ENCODE measurements around the gene P4HB. TPM values are rescaled to one million over a fixed set of nuclear protein-coding genes. Genes with fewer than 3 reads are reported as not detected.
"Not testable (repeated sequence)": the region's sequence is repeated elsewhere in the genome, so short reads cannot be mapped to it uniquely, and the experiment has no call there.

P4HB gene
- total RNA-seq, 1 experiment from 2014 or later, result 777 TPM

GRCh38 chr17:81840826-81841778, 19.2 kb downstream of the P4HB start:
- intact Hi-C loops (cut with micrococcal nuclease; ENCODE audit: unreplicated experiment), result no loop called here
- Mint-ChIP-seq H3K9me3 (ENCODE audit: low read depth, unreplicated experiment) (no peaks in the 10 kb centered on the region), H3K4me3 (ENCODE audit: low read depth, unreplicated experiment) (no peak overlapping the region), H3K27me3 (ENCODE audit: unreplicated experiment) (no peaks in the 10 kb centered on the region), H3K36me3 (ENCODE audit: insufficient read depth, unreplicated experiment) (peaks cover 51% of the 10 kb centered on the region), H3K4me1 (ENCODE audit: low read depth, unreplicated experiment) (no peaks in the 10 kb centered on the region), H3K27ac (ENCODE audit: unreplicated experiment) (no peak overlapping the region)
- no peak for DNase-seq
- BruUV-seq (replicated peaks), result no TSS peak
- no peak for TF ChIP-seq CTCF (IDR thresholded peaks at IDR 0.05; ENCODE audit: unreplicated experiment)
- CTCF ChIA-PET, result no interaction called here

DNA sequence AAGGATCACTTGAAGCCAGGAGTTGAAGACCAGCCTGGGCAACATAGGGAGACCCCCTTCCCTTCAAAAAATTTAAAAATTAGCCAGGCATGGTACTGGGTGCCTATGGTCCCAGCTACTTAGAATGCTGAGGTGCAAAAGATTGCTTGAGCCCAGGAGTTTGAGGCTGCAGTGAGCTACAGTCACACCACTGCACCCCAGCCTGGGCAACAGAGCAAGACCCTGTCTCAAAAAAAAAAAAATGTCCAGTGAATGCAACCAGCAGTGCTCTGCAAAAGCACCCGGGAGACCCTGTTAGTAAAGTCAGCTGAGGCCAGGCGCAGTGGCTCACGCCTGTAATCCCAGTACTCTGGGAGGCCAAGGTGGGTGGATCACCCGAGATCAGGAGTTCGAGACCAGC, 20.3 kb downstream of the P4HB start:
- H3K4me3 Mint-ChIP-seq (ENCODE audit: low read depth, unreplicated experiment); intact Hi-C loops (cut with micrococcal nuclease; ENCODE audit: unreplicated experiment); H3K9me3 Mint-ChIP-seq (ENCODE audit: low read depth, unreplicated experiment): not testable (repeated sequence)

DNA sequence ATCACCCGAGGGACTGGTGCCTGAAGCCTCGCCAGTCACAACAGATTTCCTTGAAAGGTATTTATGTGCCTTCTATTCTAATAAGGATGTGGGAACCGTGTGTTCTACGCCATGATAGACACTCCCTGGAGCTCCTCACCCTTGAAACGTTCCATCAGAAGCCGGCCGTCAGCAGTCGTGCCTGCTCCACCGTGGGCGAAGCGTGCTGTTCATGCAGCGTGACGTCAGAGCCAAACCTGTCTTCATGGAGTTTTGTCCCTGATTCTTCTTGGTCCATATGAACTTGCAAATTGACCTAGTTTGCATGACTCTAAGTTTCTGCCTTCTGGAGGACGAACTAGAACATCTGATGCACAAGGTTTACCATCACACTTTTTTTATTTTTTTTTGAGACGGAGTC, 21.0 kb downstream of the P4HB start:
- Mint-ChIP-seq H3K36me3 (ENCODE audit: insufficient read depth, unreplicated experiment) (peaks cover 40% of the 10 kb centered on the region), H3K27ac (ENCODE audit: unreplicated experiment) (no peak overlapping the region), H3K4me1 (ENCODE audit: low read depth, unreplicated experiment) (no peaks in the 10 kb centered on the region), H3K9me3 (ENCODE audit: low read depth, unreplicated experiment) (no peaks in the 10 kb centered on the region), H3K27me3 (ENCODE audit: unreplicated experiment) (no peaks in the 10 kb centered on the region), H3K4me3 (ENCODE audit: low read depth, unreplicated experiment) (no peak overlapping the region)
- intact Hi-C loops (cut with micrococcal nuclease; ENCODE audit: unreplicated experiment), result no loop called here
- TF ChIP-seq CTCF (IDR thresholded peaks at IDR 0.05; ENCODE audit: unreplicated experiment), result no peak
- no peak for DNase-seq
- CTCF ChIA-PET, result no interaction called here
- no TSS peak for BruUV-seq (replicated peaks)

More for the DNA sequence above, 20.3 kb downstream of the P4HB start:
- H3K36me3 Mint-ChIP-seq (ENCODE audit: insufficient read depth, unreplicated experiment), result peaks cover 47% of the 10 kb centered on the region
- H3K27ac Mint-ChIP-seq (ENCODE audit: unreplicated experiment); H3K27me3 Mint-ChIP-seq (ENCODE audit: unreplicated experiment); BruUV-seq (replicated peaks); H3K4me1 Mint-ChIP-seq (ENCODE audit: low read depth, unreplicated experiment); DNase-seq; CTCF ChIA-PET: not testable (repeated sequence)

DNA sequence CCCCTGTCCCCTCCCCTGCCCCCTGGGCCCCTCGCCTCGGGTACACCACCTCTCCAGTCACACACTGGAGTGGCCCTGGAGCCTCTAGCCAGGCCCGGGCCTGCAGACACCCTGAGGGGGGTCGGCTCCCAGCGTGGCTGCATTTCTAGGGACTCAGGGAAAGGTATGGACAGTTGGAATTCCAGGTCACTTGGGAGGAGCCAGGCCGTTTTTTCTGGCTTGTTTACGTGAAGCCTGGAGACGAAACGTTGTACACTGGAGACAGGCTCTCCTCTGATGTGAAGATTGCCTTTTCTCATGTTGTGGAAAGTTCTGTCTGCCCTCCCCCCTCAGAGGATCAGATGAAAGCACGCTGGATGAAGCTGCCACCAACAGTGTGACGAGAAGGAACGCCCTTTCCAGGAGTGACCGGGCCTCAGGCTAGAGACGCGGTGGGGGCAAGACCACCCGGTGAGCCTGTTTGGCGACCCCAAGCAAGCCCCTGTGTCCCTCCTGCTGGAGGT, 21.5 kb downstream of the P4HB start:
- Mint-ChIP-seq H3K4me3 (ENCODE audit: low read depth, unreplicated experiment) (no peak overlapping the region), H3K4me1 (ENCODE audit: low read depth, unreplicated experiment) (no peaks in the 10 kb centered on the region), H3K36me3 (ENCODE audit: insufficient read depth, unreplicated experiment) (peaks cover 38% of the 10 kb centered on the region), H3K27ac (ENCODE audit: unreplicated experiment) (no peak overlapping the region), H3K9me3 (ENCODE audit: low read depth, unreplicated experiment) (no peaks in the 10 kb centered on the region), H3K27me3 (ENCODE audit: unreplicated experiment) (no peaks in the 10 kb centered on the region)
- BruUV-seq (replicated peaks), result no TSS peak
- intact Hi-C loops (cut with micrococcal nuclease; ENCODE audit: unreplicated experiment), result no loop called here
- CTCF ChIA-PET, result no interaction called here
- no peak for DNase-seq
- TF ChIP-seq CTCF (IDR thresholded peaks at IDR 0.05; ENCODE audit: unreplicated experiment), result no peak

DNA sequence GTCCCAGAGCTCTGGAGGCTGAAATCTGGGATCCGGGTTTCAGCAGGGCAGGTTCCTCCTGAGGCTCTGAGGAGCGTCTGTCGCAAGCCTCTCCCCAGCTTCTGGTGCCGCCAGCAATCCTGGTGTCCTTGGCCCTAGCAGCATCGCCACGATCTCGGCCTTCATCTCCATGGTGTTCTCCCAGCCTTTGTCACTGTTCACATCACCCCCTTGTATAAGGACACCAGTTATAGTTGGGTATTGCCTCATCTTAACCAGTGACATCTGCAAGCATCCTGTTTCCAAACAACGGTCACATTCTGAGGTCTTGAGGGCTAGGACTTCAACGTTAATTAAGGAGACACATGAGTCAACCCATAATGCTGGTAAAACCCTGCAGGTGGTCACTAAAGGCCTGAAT, 22.7 kb downstream of the P4HB start:
- no peak overlapping the region for H3K27ac Mint-ChIP-seq (ENCODE audit: unreplicated experiment)
- no peaks in the 10 kb centered on the region for H3K9me3 Mint-ChIP-seq (ENCODE audit: low read depth, unreplicated experiment)
- H3K27me3 Mint-ChIP-seq (ENCODE audit: unreplicated experiment), result no peaks in the 10 kb centered on the region
- peaks cover under 1% of the 10 kb centered on the region for H3K4me1 Mint-ChIP-seq (ENCODE audit: low read depth, unreplicated experiment)
- no peak for TF ChIP-seq CTCF (IDR thresholded peaks at IDR 0.05; ENCODE audit: unreplicated experiment)
- intact Hi-C loops (cut with micrococcal nuclease; ENCODE audit: unreplicated experiment), result no loop called here
- no TSS peak for BruUV-seq (replicated peaks)
- no peak overlapping the region for H3K4me3 Mint-ChIP-seq (ENCODE audit: low read depth, unreplicated experiment)
- peaks cover 38% of the 10 kb centered on the region for H3K36me3 Mint-ChIP-seq (ENCODE audit: insufficient read depth, unreplicated experiment)
- CTCF ChIA-PET, result no interaction called here
- no peak for DNase-seq
